Natural killer cell treated with Interleukin-12 subunit alpha and Interleukin-12 subunit beta and Interleukin-15 and Interleukin-18, amount 100 ng/mL, for 72 hours (primary cell): ENCODE measurements around the gene SNX27. TPM values are rescaled to one million over a fixed set of nuclear protein-coding genes. Genes with fewer than 3 reads are reported as not detected.
"Not testable (repeated sequence)": the region's sequence is repeated elsewhere in the genome, so short reads cannot be mapped to it uniquely, and the experiment has no call there.

Experiments
- ATAC-seq, 2 donors: fragments of 150-1000 bp; cut with Tn5 transposase in 1 of 2; sonication (Bioruptor Pico), chemical (Tn5 transposase) in 1 of 2; 2 replicates each; pipeline ENCODE4 v1.10.0; 2021
- DNase-seq: peaks from one replicate; pipeline ENCODE4 v3.0.0; 2022; ENCODE audit warnings: low spot score
- H3K27ac Mint-ChIP-seq, 2 donors: 1 replicate in 1 of 2; 2 replicates in 1 of 2; pipeline ENCODE4 v1.8.0; 2022; ENCODE audit warnings: mixed read lengths in 2 of 2, mild to moderate bottlenecking in 1 of 2, moderate library complexity in 1 of 2
- H3K27me3 Mint-ChIP-seq, 2 donors: 1 replicate in 1 of 2; 2 replicates in 1 of 2; pipeline ENCODE4 v1.8.0; 2022; ENCODE audit warnings: mixed read lengths in 2 of 2
- H3K36me3 Mint-ChIP-seq: one replicate; pipeline ENCODE4 v1.8.0; 2022; ENCODE audit warnings: mixed read lengths
- H3K4me1 Mint-ChIP-seq, 2 donors: 1 replicate in 1 of 2; 2 replicates in 1 of 2; pipeline ENCODE4 v1.8.0; 2022; ENCODE audit warnings: low read depth in 2 of 2, mixed read lengths in 2 of 2, mild to moderate bottlenecking in 1 of 2
- H3K4me3 Mint-ChIP-seq: one replicate; pipeline ENCODE4 v1.8.0; 2022; ENCODE audit warnings: mixed read lengths
- H3K9me3 Mint-ChIP-seq: 2 replicates; pipeline ENCODE4 v1.8.0; 2022; ENCODE audit warnings: mixed read lengths
- total RNA-seq, 2 donors: library from RNA; stranded (reverse); gene quantifications; one replicate each; pipeline ENCODE4 v1.2.3, GENCODE V29; 2022

Gene SNX27
- total RNA-seq, 2 donors from 2014 or later = 28.3 to 34.2 TPM

GRCh38 chr1:151584278-151584677 is 27.6 kb upstream of the SNX27 start:
- H3K4me1 Mint-ChIP-seq = no peaks in the 10 kb centered on the region
- H3K27ac Mint-ChIP-seq = no peak overlapping the region
- H3K36me3 Mint-ChIP-seq = no peaks in the 10 kb centered on the region
- DNase-seq (no peak), ATAC-seq (no peak)
- no peaks in the 10 kb centered on the region for H3K9me3 Mint-ChIP-seq
- H3K4me3 Mint-ChIP-seq = no peak overlapping the region
- H3K27me3 Mint-ChIP-seq = peaks cover 0 to 3% of the 10 kb centered on the region in 2 donors

- DNase-seq (no peak), ATAC-seq (no peak)
- Mint-ChIP-seq H3K4me3 (no peak overlapping the region), H3K9me3 (no peaks in the 10 kb centered on the region), H3K4me1 (no peaks in the 10 kb centered on the region), H3K27ac (no peak overlapping the region), H3K36me3 (no peaks in the 10 kb centered on the region), H3K27me3 (peaks cover 2 to 5% of the 10 kb centered on the region in 2 donors)
These were observed 27.1 kb upstream of the SNX27 start for GRCh38 chr1:151584780-151585179.

GRCh38 chr1:151585622-151586021 is 26.2 kb upstream of the SNX27 start:
- Mint-ChIP-seq H3K27ac (no peak overlapping the region), H3K36me3 (no peaks in the 10 kb centered on the region), H3K27me3 (peaks cover 8 to 9% of the 10 kb centered on the region in 2 donors), H3K4me3 (no peak overlapping the region), H3K4me1 (no peaks in the 10 kb centered on the region), H3K9me3 (no peaks in the 10 kb centered on the region)
- DNase-seq (no peak), ATAC-seq (no peak)

GRCh38 chr1:151590961-151591360 is 20.9 kb upstream of the SNX27 start:
- Mint-ChIP-seq H3K9me3 (no peaks in the 10 kb centered on the region), H3K4me1 (peaks cover 5 to 6% of the 10 kb centered on the region in 2 donors), H3K27me3 (peaks cover 13 to 16% of the 10 kb centered on the region in 2 donors), H3K4me3 (no peak overlapping the region), H3K36me3 (no peaks in the 10 kb centered on the region), H3K27ac (no peak overlapping the region)
- no peak for ATAC-seq
- no peak for DNase-seq

- Mint-ChIP-seq H3K36me3 (no peaks in the 10 kb centered on the region), H3K4me1 (peaks cover 5 to 6% of the 10 kb centered on the region in 2 donors), H3K27me3 (peaks cover 13% of the 10 kb centered on the region in 2 donors), H3K9me3 (no peaks in the 10 kb centered on the region), H3K4me3 (no peak overlapping the region), H3K27ac (peak overlapping the region in 1 of 2 donors; percentile 34)
- DNase-seq (no peak), ATAC-seq (no peak)
These were observed 18.1 kb upstream of the SNX27 start for GRCh38 chr1:151593730-151594129.

GRCh38 chr1:151594143-151594625 is 17.7 kb upstream of the SNX27 start:
- no peaks in the 10 kb centered on the region for H3K9me3 Mint-ChIP-seq
- no peak overlapping the region for H3K4me3 Mint-ChIP-seq
- peaks cover 13% of the 10 kb centered on the region in 2 donors for H3K27me3 Mint-ChIP-seq
- peak overlapping the region in 1 of 2 donors; percentile 34 for H3K27ac Mint-ChIP-seq
- ATAC-seq (peak; percentile 79 to 83), DNase-seq (peak; percentile 73)
- no peaks in the 10 kb centered on the region for H3K36me3 Mint-ChIP-seq
- peaks cover 5 to 6% of the 10 kb centered on the region in 2 donors for H3K4me1 Mint-ChIP-seq

GRCh38 chr1:151596166-151596953 is 15.5 kb upstream of the SNX27 start:
- ATAC-seq (no peak), DNase-seq (no peak)
- H3K4me3 Mint-ChIP-seq = no peak overlapping the region
- H3K36me3 Mint-ChIP-seq = no peaks in the 10 kb centered on the region
- H3K9me3 Mint-ChIP-seq = no peaks in the 10 kb centered on the region
- H3K27me3 Mint-ChIP-seq = peaks cover 5 to 7% of the 10 kb centered on the region in 2 donors
- H3K4me1 Mint-ChIP-seq = peaks cover 5 to 6% of the 10 kb centered on the region in 2 donors
- H3K27ac Mint-ChIP-seq = no peak overlapping the region

- ATAC-seq, H3K9me3 Mint-ChIP-seq, H3K27ac Mint-ChIP-seq, DNase-seq, H3K4me1 Mint-ChIP-seq, H3K36me3 Mint-ChIP-seq, H3K4me3 Mint-ChIP-seq: not testable (repeated sequence)
- peaks cover 14 to 16% of the 10 kb centered on the region in 2 donors for H3K27me3 Mint-ChIP-seq
These were observed 9.3 kb upstream of the SNX27 start for GRCh38 chr1:151602550-151602949.

GRCh38 chr1:151604291-151604690 is 7.6 kb upstream of the SNX27 start:
- Mint-ChIP-seq H3K27ac (no peak overlapping the region), H3K27me3 (peaks cover 22 to 23% of the 10 kb centered on the region in 2 donors), H3K36me3 (no peaks in the 10 kb centered on the region), H3K4me3 (no peak overlapping the region), H3K4me1 (peaks cover 4 to 5% of the 10 kb centered on the region in 2 donors), H3K9me3 (no peaks in the 10 kb centered on the region)
- ATAC-seq (no peak), DNase-seq (no peak)

GRCh38 chr1:151606384-151606783 is 5.5 kb upstream of the SNX27 start:
- H3K27me3 Mint-ChIP-seq = peaks cover 22 to 23% of the 10 kb centered on the region in 2 donors
- H3K27ac Mint-ChIP-seq = no peak overlapping the region
- H3K36me3 Mint-ChIP-seq = no peaks in the 10 kb centered on the region

GRCh38 chr1:151606857-151607256 is 5.0 kb upstream of the SNX27 start:
- Mint-ChIP-seq H3K36me3 (no peaks in the 10 kb centered on the region), H3K27me3 (peaks cover 22 to 23% of the 10 kb centered on the region in 2 donors), H3K9me3 (no peaks in the 10 kb centered on the region), H3K4me3 (no peak overlapping the region), H3K4me1 (peaks cover 10 to 11% of the 10 kb centered on the region in 2 donors), H3K27ac (no peak overlapping the region)
- ATAC-seq (no peak), DNase-seq (no peak)

More at GRCh38 chr1:151606384-151606783, 5.5 kb upstream of the SNX27 start:
- H3K9me3 Mint-ChIP-seq = no peaks in the 10 kb centered on the region
- DNase-seq = no peak
- H3K4me3 Mint-ChIP-seq = no peak overlapping the region
- no peak for ATAC-seq
- peaks cover 6 to 7% of the 10 kb centered on the region in 2 donors for H3K4me1 Mint-ChIP-seq

GRCh38 chr1:151610142-151610541 is 1.7 kb upstream of the SNX27 start:
- Mint-ChIP-seq H3K4me3 (no peak overlapping the region), H3K4me1 (peaks cover 28 to 29% of the 10 kb centered on the region in 2 donors)

GRCh38 chr1:151611288-151611790 is 511 bp upstream of the SNX27 start:
- DNase-seq (no peak), ATAC-seq (peak; percentile 1 to 46)
- H3K4me1 Mint-ChIP-seq = peaks cover 30 to 31% of the 10 kb centered on the region in 2 donors
- peaks cover 12% of the 10 kb centered on the region for H3K36me3 Mint-ChIP-seq
- H3K4me3 Mint-ChIP-seq = peak overlapping the region; percentile 75
- H3K27ac Mint-ChIP-seq = peak overlapping the region; percentile 69 to 95
- peaks cover 11 to 13% of the 10 kb centered on the region in 2 donors for H3K27me3 Mint-ChIP-seq
- no peaks in the 10 kb centered on the region for H3K9me3 Mint-ChIP-seq

More at GRCh38 chr1:151610142-151610541, 1.7 kb upstream of the SNX27 start:
- Mint-ChIP-seq H3K36me3 (peaks cover 12% of the 10 kb centered on the region), H3K27ac (no peak overlapping the region), H3K9me3 (no peaks in the 10 kb centered on the region), H3K27me3 (peaks cover 14 to 15% of the 10 kb centered on the region in 2 donors)
- no peak for DNase-seq
- no peak for ATAC-seq
